OCI-LY3 (cell line): ENCODE results near the gene TRIM15.

Experiments
- H2AFZ ChIP-seq: fragments of 200-600, 300-600 bp; shearing (Covaris generic); 2 replicates; pipeline ENCODE4 v1.6.0; 2014; ENCODE audit warnings: antibody characterized with exemption, low read depth, low read length
- H3K27ac ChIP-seq: fragments of 200-600, 300-600 bp; sonication (generic); 2 replicates; pipeline ENCODE4 v1.5.1; 2014; ENCODE audit warnings: mild to moderate bottlenecking, low read length, moderate library complexity, mixed read lengths
- H3K27me3 ChIP-seq: fragments of 200-600, 300-600 bp; sonication (generic); 2 replicates; pipeline ENCODE4 v1.6.1; 2014; ENCODE audit warnings: low read depth, low read length, mixed read lengths
- H3K36me3 ChIP-seq: fragments of 200-600, 300-600 bp; sonication (generic); replicated peaks from 2 replicates; pipeline ENCODE3; 2014; ENCODE audit warnings: low read depth, low read length, mixed read lengths
- H3K4me1 ChIP-seq: fragments of 300-600, 200-600 bp; sonication (generic); 2 replicates; pipeline ENCODE4 v1.6.1; 2014; ENCODE audit warnings: low read length, mixed read lengths
- H3K4me2 ChIP-seq: fragments of 200-600, 300-600 bp; sonication (generic); 2 replicates; pipeline ENCODE4 v1.6.1; 2014; ENCODE audit warnings: low read length, mixed read lengths
- H3K4me3 ChIP-seq: fragments of 300-600, 200-600 bp; sonication (generic); 2 replicates; pipeline ENCODE4 v1.5.1; 2014; ENCODE audit warnings: antibody characterized with exemption, mild to moderate bottlenecking, low read length, moderate library complexity
- H3K79me2 ChIP-seq: fragments of 300-600, 200-600 bp; shearing (Covaris generic); 2 replicates; pipeline ENCODE4 v1.6.1; 2014; ENCODE audit warnings: mild to moderate bottlenecking, low read length, mixed read lengths
- H3K9ac ChIP-seq: fragments of 300-600, 200-600 bp; shearing (Covaris generic); 2 replicates; pipeline ENCODE4 v1.6.0; 2014; ENCODE audit warnings: mild to moderate bottlenecking, low read length, moderate library complexity
- H3K9me3 ChIP-seq: fragments of 200-600, 300-600 bp; shearing (Covaris generic); 2 replicates; pipeline ENCODE4 v1.6.1; 2014; ENCODE audit warnings: low read length, mixed read lengths; ENCODE audit not compliant: insufficient read depth
- H4K20me1 ChIP-seq: fragments of 200-600, 300-600 bp; sonication (generic); 2 replicates; pipeline ENCODE4 v1.6.1; 2016; ENCODE audit warnings: low read length, mixed read lengths; ENCODE audit not compliant: insufficient read depth
- EZH2phosphoT487 ChIP-seq: fragments of 200-600 bp; shearing (Covaris generic); IDR thresholded peaks from 2 replicates; pipeline ENCODE4 v1.6.1; 2018; ENCODE audit warnings: antibody characterized with exemption, mixed run types, low read depth
- TF ChIP-seq, protein P1 (sequence below): fragments of 200-600, 300-600 bp; sonication (generic); IDR thresholded peaks from 2 replicates; pipeline ENCODE4 v1.5.1; 2014; ENCODE audit warnings: antibody characterized with exemption, low read length, low read depth

Gene TRIM15

DNA sequence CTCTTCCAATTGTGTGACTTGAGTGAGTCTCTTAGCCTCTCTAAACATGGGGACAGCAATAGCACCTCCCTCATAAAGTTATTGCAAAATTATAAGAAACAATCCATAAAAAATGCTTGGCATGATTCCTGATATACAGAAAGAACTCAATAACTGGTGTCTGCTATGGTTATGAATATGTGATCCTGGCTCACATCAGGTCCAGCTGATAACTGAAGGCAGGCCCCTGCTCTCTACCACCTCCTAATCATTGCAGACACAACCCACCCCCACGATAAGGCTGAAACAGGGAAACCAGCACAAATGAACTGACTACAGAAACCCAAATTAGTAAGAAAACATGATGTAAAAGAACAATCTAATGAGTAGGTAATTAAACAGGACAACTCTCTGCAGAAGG lies 5.4 kb downstream of the TRIM15 start:
- no peak overlapping the region for H3K9ac ChIP-seq
- H3K4me2 ChIP-seq = no peak overlapping the region
- no peak overlapping the region for H2AFZ ChIP-seq
- H3K27me3 ChIP-seq = peaks cover 7% of the 10 kb centered on the region; the same call in 1 of the 2 replicates
- H3K79me2 ChIP-seq = no peaks in the 10 kb centered on the region
- no peaks in the 10 kb centered on the region for H3K9me3 ChIP-seq
- TF ChIP-seq, protein P1, sequence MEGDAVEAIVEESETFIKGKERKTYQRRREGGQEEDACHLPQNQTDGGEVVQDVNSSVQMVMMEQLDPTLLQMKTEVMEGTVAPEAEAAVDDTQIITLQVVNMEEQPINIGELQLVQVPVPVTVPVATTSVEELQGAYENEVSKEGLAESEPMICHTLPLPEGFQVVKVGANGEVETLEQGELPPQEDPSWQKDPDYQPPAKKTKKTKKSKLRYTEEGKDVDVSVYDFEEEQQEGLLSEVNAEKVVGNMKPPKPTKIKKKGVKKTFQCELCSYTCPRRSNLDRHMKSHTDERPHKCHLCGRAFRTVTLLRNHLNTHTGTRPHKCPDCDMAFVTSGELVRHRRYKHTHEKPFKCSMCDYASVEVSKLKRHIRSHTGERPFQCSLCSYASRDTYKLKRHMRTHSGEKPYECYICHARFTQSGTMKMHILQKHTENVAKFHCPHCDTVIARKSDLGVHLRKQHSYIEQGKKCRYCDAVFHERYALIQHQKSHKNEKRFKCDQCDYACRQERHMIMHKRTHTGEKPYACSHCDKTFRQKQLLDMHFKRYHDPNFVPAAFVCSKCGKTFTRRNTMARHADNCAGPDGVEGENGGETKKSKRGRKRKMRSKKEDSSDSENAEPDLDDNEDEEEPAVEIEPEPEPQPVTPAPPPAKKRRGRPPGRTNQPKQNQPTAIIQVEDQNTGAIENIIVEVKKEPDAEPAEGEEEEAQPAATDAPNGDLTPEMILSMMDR = no peak
- TF ChIP-seq EZH2phosphoT487 = no peak
- H3K4me1 ChIP-seq = no peaks in the 10 kb centered on the region
- no peaks in the 10 kb centered on the region for H4K20me1 ChIP-seq
- no peak overlapping the region for H3K4me3 ChIP-seq
- H3K36me3 ChIP-seq = no peaks in the 10 kb centered on the region
- H3K27ac ChIP-seq = no peak overlapping the region

DNA sequence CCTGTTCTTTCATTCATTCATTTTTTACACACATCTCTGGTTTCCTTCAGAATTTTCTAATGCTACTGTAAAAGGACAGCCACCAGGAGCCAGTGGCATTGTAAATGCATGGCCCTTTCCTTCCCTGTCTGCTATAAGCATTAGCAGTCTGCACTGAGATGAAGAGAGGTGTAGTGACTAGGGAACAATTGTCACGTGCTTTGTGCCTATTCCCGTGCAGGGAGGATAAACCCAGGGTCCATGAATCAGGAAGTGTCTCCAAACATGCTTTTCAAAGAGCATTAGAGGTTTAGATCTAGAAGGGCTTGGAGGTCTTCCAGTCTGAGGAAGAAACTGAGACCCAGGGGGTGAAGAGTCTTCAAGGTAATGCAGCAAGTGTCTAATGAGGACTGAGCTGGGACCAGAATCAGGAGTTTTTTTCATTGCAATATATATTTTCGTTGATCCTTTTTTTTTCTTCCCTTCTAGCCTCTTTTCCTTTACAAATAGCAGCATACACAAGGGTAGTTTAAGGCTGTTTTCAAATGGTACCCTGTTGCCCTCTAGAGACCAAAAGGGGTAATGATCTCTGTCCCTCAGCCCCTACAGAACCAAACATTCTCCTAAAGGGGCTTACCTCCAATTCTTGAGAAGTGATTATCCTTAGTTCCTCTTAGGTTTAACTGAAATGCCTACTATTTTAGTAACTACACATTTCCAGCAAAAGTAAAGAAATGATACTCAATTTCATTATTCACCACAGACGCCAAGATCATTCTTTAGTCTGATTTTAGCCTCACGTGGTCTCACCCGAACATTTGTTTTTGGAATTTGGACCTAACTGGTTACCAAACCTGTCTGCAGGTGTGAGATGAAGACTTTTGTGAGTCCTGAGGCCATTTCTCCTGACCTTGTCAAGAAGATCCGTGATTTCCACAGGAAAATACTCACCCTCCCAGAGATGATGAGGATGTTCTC lies 6.6 kb downstream of the TRIM15 start:
- TF ChIP-seq, protein P1 = peak; percentile 64
- TF ChIP-seq EZH2phosphoT487 = no peak
- no peaks in the 10 kb centered on the region for H3K4me1 ChIP-seq
- H4K20me1 ChIP-seq = no peaks in the 10 kb centered on the region
- no peak overlapping the region for H3K4me3 ChIP-seq
- no peaks in the 10 kb centered on the region for H3K36me3 ChIP-seq
- no peaks in the 10 kb centered on the region for H3K9me3 ChIP-seq
- no peak overlapping the region for H3K9ac ChIP-seq
- no peak overlapping the region for H2AFZ ChIP-seq
- no peak overlapping the region for H3K4me2 ChIP-seq
- H3K27ac ChIP-seq = no peak overlapping the region
- no peaks in the 10 kb centered on the region for H3K79me2 ChIP-seq
- H3K27me3 ChIP-seq = peaks cover 7% of the 10 kb centered on the region; the same call in 1 of the 2 replicates

DNA sequence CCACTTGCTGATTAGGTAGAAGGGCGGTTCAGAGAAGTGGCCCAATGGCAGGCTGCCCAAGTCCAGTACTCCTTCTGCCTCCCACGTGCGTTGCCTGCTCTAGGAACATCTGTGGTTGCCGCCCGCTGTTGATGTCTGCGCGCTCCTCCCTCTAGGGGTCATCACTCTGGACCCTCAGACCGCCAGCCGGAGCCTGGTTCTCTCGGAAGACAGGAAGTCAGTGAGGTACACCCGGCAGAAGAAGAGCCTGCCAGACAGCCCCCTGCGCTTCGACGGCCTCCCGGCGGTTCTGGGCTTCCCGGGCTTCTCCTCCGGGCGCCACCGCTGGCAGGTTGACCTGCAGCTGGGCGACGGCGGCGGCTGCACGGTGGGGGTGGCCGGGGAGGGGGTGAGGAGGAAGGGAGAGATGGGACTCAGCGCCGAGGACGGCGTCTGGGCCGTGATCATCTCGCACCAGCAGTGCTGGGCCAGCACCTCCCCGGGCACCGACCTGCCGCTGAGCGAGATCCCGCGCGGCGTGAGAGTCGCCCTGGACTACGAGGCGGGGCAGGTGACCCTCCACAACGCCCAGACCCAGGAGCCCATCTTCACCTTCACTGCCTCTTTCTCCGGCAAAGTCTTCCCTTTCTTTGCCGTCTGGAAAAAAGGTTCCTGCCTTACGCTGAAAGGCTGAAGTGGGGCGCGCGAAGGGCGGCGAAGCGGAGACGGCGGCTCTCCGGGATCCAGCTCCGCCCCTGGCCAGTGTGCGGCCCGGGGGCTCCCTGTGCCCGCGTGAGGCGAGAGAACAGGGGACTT lies 8.5 kb downstream of the TRIM15 start:
- H3K4me2 ChIP-seq = no peak overlapping the region
- no peaks in the 10 kb centered on the region for H3K79me2 ChIP-seq
- H3K4me1 ChIP-seq = no peaks in the 10 kb centered on the region
- H4K20me1 ChIP-seq = no peaks in the 10 kb centered on the region
- H3K27me3 ChIP-seq = peaks cover 10% of the 10 kb centered on the region
- H3K27ac ChIP-seq = no peak overlapping the region
- H3K4me3 ChIP-seq = no peak overlapping the region
- H3K36me3 ChIP-seq = no peaks in the 10 kb centered on the region
- TF ChIP-seq EZH2phosphoT487 = no peak
- TF ChIP-seq, protein P1 = no peak
- no peak overlapping the region for H3K9ac ChIP-seq
- no peak overlapping the region for H2AFZ ChIP-seq
- H3K9me3 ChIP-seq = no peaks in the 10 kb centered on the region

DNA sequence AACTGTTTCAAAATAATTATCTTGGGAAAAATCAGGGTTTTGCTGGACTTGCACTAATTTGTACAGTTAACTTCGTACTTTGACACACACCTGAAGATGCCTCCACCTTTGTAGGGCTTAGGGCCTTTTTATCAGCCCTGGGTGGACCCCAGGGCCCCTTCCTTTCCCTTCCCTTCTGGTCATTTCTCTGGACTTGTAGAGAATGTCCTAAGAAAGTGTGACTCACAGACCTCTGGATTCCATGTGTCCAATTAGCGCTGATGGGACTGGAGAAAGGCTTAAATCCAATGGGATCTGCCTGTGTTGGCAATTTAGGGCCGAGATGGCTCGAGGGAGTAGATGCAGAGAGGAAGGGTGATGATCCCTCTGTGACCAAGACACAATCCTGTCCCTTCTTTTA lies 9.3 kb downstream of the TRIM15 start:
- no peak overlapping the region for H3K27ac ChIP-seq
- H4K20me1 ChIP-seq = no peaks in the 10 kb centered on the region
- no peaks in the 10 kb centered on the region for H3K9me3 ChIP-seq
- H3K79me2 ChIP-seq = no peaks in the 10 kb centered on the region
- TF ChIP-seq, protein P1 = no peak
- no peak for TF ChIP-seq EZH2phosphoT487
- no peaks in the 10 kb centered on the region for H3K36me3 ChIP-seq
- H3K27me3 ChIP-seq = peaks cover 15% of the 10 kb centered on the region
- no peak overlapping the region for H3K4me3 ChIP-seq
- no peak overlapping the region for H3K9ac ChIP-seq
- no peak overlapping the region for H3K4me2 ChIP-seq
- H3K4me1 ChIP-seq = no peaks in the 10 kb centered on the region
- no peak overlapping the region for H2AFZ ChIP-seq
